NOMO-1 treated with dmso at 0.1 percent for 144 hours (cell line): ENCODE results near the gene ALDH3B1.
"Not testable (repeated sequence)": the region's sequence is repeated elsewhere in the genome, so short reads cannot be mapped to it uniquely, and the experiment has no call there.

ENCODE experiments used
- DNase-seq: peaks from one replicate; lab custom pipeline; 2025; ENCODE audit not compliant: unreplicated experiment; lab: John Stamatoyannopoulos, UW

Gene ALDH3B1

GRCh38 chr11:68010090-68011041 is at the start of gene ALDH3B1:
Gene ALDH3B1 (plus strand): TSS chr11:68010327. CDS start chr11:68015298, 4,971 bp downstream.
- DNase-seq, result peak; percentile 96

GRCh38 chr11:67963217-67963616 is 46.9 kb upstream of the ALDH3B1 start:
- DNase-seq, result not testable (repeated sequence)

GRCh38 chr11:67963879-67964278 is 46.2 kb upstream of the ALDH3B1 start:
- DNase-seq, result not testable (repeated sequence)

- DNase-seq, result not testable (repeated sequence)
Observed at GRCh38 chr11:67964746-67965145, 45.4 kb upstream of the ALDH3B1 start.

- not testable (repeated sequence) for DNase-seq
Observed at GRCh38 chr11:67965830-67966348, 44.2 kb upstream of the ALDH3B1 start.

GRCh38 chr11:67974746-67975145 is 35.4 kb upstream of the ALDH3B1 start:
- DNase-seq, result not testable (repeated sequence)

- not testable (repeated sequence) for DNase-seq
Observed at GRCh38 chr11:67978766-67979418, 31.2 kb upstream of the ALDH3B1 start.

- not testable (repeated sequence) for DNase-seq
Observed at GRCh38 chr11:67981226-67981625, 28.9 kb upstream of the ALDH3B1 start.

- DNase-seq, result not testable (repeated sequence)
Observed at GRCh38 chr11:67982255-67982857, 27.8 kb upstream of the ALDH3B1 start.

- no peak for DNase-seq
Observed at GRCh38 chr11:67983951-67984350, 26.2 kb upstream of the ALDH3B1 start.

- DNase-seq, result not testable (repeated sequence)
Observed at GRCh38 chr11:67985302-67985701, 24.8 kb upstream of the ALDH3B1 start.

GRCh38 chr11:67990546-67991346 is 19.4 kb upstream of the ALDH3B1 start:
- not testable (repeated sequence) for DNase-seq

GRCh38 chr11:67991347-67992121 is 18.6 kb upstream of the ALDH3B1 start:
- not testable (repeated sequence) for DNase-seq

- not testable (repeated sequence) for DNase-seq
Observed at GRCh38 chr11:67993821-67994220, 16.3 kb upstream of the ALDH3B1 start.

- not testable (repeated sequence) for DNase-seq
Observed at GRCh38 chr11:67994387-67994786, 15.7 kb upstream of the ALDH3B1 start.

GRCh38 chr11:67995129-67995528 is 15.0 kb upstream of the ALDH3B1 start:
- DNase-seq, result not testable (repeated sequence)

- not testable (repeated sequence) for DNase-seq
Observed at GRCh38 chr11:67995579-67995978, 14.5 kb upstream of the ALDH3B1 start.

GRCh38 chr11:67996051-67996450 is 14.1 kb upstream of the ALDH3B1 start:
- no peak for DNase-seq

GRCh38 chr11:67996622-67997474 is 13.3 kb upstream of the ALDH3B1 start:
- peak; percentile 90 for DNase-seq
